Glomerular visceral epithelial cell (primary cell): ENCODE measurements around the gene PLA2G4E.
A peak's percentile ranks its signal among the peaks of the same experiment; 100 is the strongest.

ENCODE experiments used
- DNase-seq: peaks from one replicate; pipeline ENCODE4 v3.0.0-alpha.2; 2016; ENCODE audit errors: extremely low spot score

The PLA2G4E gene

GRCh38 chr15:41955807-41956525 lies 64.9 kb downstream of the PLA2G4E start:
- DNase-seq: peak; percentile 51

- no peak for DNase-seq
These were observed 65.7 kb downstream of the PLA2G4E start for GRCh38 chr15:41955100-41955499.

GRCh38 chr15:41954036-41954435 lies 66.8 kb downstream of the PLA2G4E start:
- no peak for DNase-seq

- no peak for DNase-seq
These were observed 68.8 kb downstream of the PLA2G4E start for GRCh38 chr15:41952013-41952563.

GRCh38 chr15:41951571-41951970 lies 69.3 kb downstream of the PLA2G4E start:
- no peak for DNase-seq

GRCh38 chr15:41950489-41950888 lies 70.4 kb downstream of the PLA2G4E start:
- no peak for DNase-seq

- no peak for DNase-seq
These were observed 70.7 kb downstream of the PLA2G4E start for GRCh38 chr15:41950127-41950483.

- DNase-seq: no peak
These were observed 71.3 kb downstream of the PLA2G4E start for GRCh38 chr15:41949401-41950126.

GRCh38 chr15:41948490-41948889 lies 72.4 kb downstream of the PLA2G4E start:
- no peak for DNase-seq

GRCh38 chr15:41946970-41947369 lies 73.9 kb downstream of the PLA2G4E start:
- DNase-seq: no peak

GRCh38 chr15:41945731-41946130 lies 75.1 kb downstream of the PLA2G4E start:
- no peak for DNase-seq

- peak; percentile 57 for DNase-seq
These were observed 75.6 kb downstream of the PLA2G4E start for GRCh38 chr15:41945221-41945620.

GRCh38 chr15:41944313-41944940 lies 76.4 kb downstream of the PLA2G4E start:
- DNase-seq: peak; percentile 93

- DNase-seq: no peak
These were observed 77.1 kb downstream of the PLA2G4E start for GRCh38 chr15:41943543-41944312.

- DNase-seq: no peak
These were observed 78.0 kb downstream of the PLA2G4E start for GRCh38 chr15:41942886-41943285.

GRCh38 chr15:41941644-41942415 lies 79.0 kb downstream of the PLA2G4E start:
- DNase-seq: no peak

GRCh38 chr15:41940441-41940857 lies 80.4 kb downstream of the PLA2G4E start:
- peak; percentile 74 for DNase-seq

- no peak for DNase-seq
These were observed 80.9 kb downstream of the PLA2G4E start for GRCh38 chr15:41939986-41940385.

GRCh38 chr15:41937568-41937923 lies 83.3 kb downstream of the PLA2G4E start:
- no peak for DNase-seq

- no peak for DNase-seq
These were observed 83.9 kb downstream of the PLA2G4E start for GRCh38 chr15:41936649-41937567.
